Caco-2 (cell line): Measurements from ENCODE around the gene TBL2. TPM values are rescaled to one million over a fixed set of nuclear protein-coding genes. Genes with fewer than 3 reads are reported as not detected.

Source experiments
- BruUV-seq: library from RNA; stranded (reverse); fragments of 400-500 nt; replicated peaks from 2 replicates; lab custom pipeline; 2021; lab: Mats Ljungman, UMichigan
- CTCF ChIA-PET: fragments of 300-600 bp; sonication (Branson Sonifier 250); formaldehyde crosslinking; loops from one replicate; lab custom pipeline; 2022; ENCODE audit warnings: antibody characterized with exemption; lab: Charles Lee
- POLR2A ChIA-PET: fragments of 300-600 bp; sonication (Branson Sonifier 250); formaldehyde crosslinking; loops from one replicate; lab custom pipeline; 2022; ENCODE audit warnings: antibody characterized with exemption; lab: Charles Lee
- DNase-seq, 2 experiments: peaks; one replicate each; pipeline versions ENCODE4 v3.0.0 to v3.0.0-alpha.2; 2020 to 2022
- H3K27me3 ChIP-seq: replicated peaks from 2 replicates; pipeline ENCODE4 v1.6.0; 2011; ENCODE audit warnings: low read length; ENCODE audit not compliant: control insufficient read depth, insufficient read depth
- H3K36me3 ChIP-seq: 2 replicates; pipeline ENCODE4 v1.5.1; 2011; ENCODE audit warnings: low read length; ENCODE audit not compliant: control insufficient read depth, insufficient read depth
- H3K4me1 ChIP-seq: fragments of 250-450 bp; sonication (Bioruptor Pico); 2 replicates; pipeline ENCODE4 v1.5.1; 2020; ENCODE audit warnings: mild to moderate bottlenecking
- H3K4me3 ChIP-seq: 2 replicates; pipeline ENCODE4 v1.5.1; 2011; ENCODE audit warnings: low read depth, mild to moderate bottlenecking, control low read depth, low read length
- H3K9me3 ChIP-seq: fragments of 250-450 bp; sonication (Bioruptor Pico); 2 replicates; pipeline ENCODE4 v1.5.1; 2020; ENCODE audit warnings: mild to moderate bottlenecking, moderate library complexity
- H3K27ac Mint-ChIP-seq: one replicate; pipeline ENCODE4 v1.8.0; 2022; ENCODE audit warnings: mixed read lengths; ENCODE audit not compliant: unreplicated experiment
- H3K27me3 Mint-ChIP-seq: one replicate; pipeline ENCODE4 v1.8.0; 2022; ENCODE audit warnings: mixed read lengths; ENCODE audit not compliant: insufficient read depth, unreplicated experiment
- H3K36me3 Mint-ChIP-seq: one replicate; pipeline ENCODE4 v1.8.0; 2022; ENCODE audit warnings: mild to moderate bottlenecking, mixed read lengths; ENCODE audit not compliant: insufficient read depth, unreplicated experiment
- H3K4me1 Mint-ChIP-seq: one replicate; pipeline ENCODE4 v1.8.0; 2022; ENCODE audit warnings: low read depth, mixed read lengths; ENCODE audit not compliant: unreplicated experiment
- H3K4me3 Mint-ChIP-seq: one replicate; pipeline ENCODE4 v1.8.0; 2022; ENCODE audit warnings: mild to moderate bottlenecking, moderate library complexity, mixed read lengths; ENCODE audit not compliant: unreplicated experiment
- H3K9me3 Mint-ChIP-seq: one replicate; pipeline ENCODE4 v1.8.0; 2022; ENCODE audit warnings: mixed read lengths; ENCODE audit not compliant: unreplicated experiment
- CTCF ChIP-seq, 2 experiments: fragments of 200-600 bp in 1 of 2; IDR thresholded peaks; 1 replicate in 1 of 2; 2 replicates in 1 of 2; pipeline versions ENCODE4 v1.5.1 to v1.8.0; 2011 to 2022; ENCODE audit warnings: antibody characterized with exemption in 1 of 2, control low read depth in 1 of 2, inconsistent platforms in 1 of 2, low read depth in 1 of 2, low read length in 1 of 2, mild to moderate bottlenecking in 1 of 2, moderate library complexity in 1 of 2; ENCODE audit not compliant: insufficient read depth in 1 of 2, severe bottlenecking in 1 of 2, unreplicated experiment in 1 of 2
- intact Hi-C: fragments of 100-400 bp; cut with micrococcal nuclease; formaldehyde crosslinking; loops from one replicate; pipeline ENCODE4 v1.10.0; 2022; ENCODE audit not compliant: unreplicated experiment
- total RNA-seq: library from RNA; stranded (reverse); gene quantifications from 2 replicates; pipeline ENCODE4 v1.2.3, GENCODE V29; 2022

The TBL2 gene
- total RNA-seq, 1 experiment from 2014 or later, result 76.8 TPM

GRCh38 chr7:73595358-73595757 lies 17.0 kb upstream of the TBL2 start:
- no TSS peak for BruUV-seq
- H3K4me1 ChIP-seq, result no peaks in the 10 kb centered on the region
- H3K27ac Mint-ChIP-seq, result no peak overlapping the region
- peaks cover 7% of the 10 kb centered on the region for H3K36me3 Mint-ChIP-seq
- H3K9me3 Mint-ChIP-seq, result no peaks in the 10 kb centered on the region
- intact Hi-C loops, result no loop called here
- no peaks in the 10 kb centered on the region for H3K27me3 ChIP-seq
- H3K4me1 Mint-ChIP-seq, result no peaks in the 10 kb centered on the region
- POLR2A ChIA-PET, result no interaction called here
- CTCF ChIA-PET, result no interaction called here
- no peak for DNase-seq
- peaks cover 9% of the 10 kb centered on the region for H3K27me3 Mint-ChIP-seq
- no peak overlapping the region for H3K4me3 Mint-ChIP-seq
- H3K9me3 ChIP-seq, result no peaks in the 10 kb centered on the region
- no peaks in the 10 kb centered on the region for H3K36me3 ChIP-seq
- no peak for TF ChIP-seq CTCF (IDR thresholded peaks at IDR 0.05; ENCODE audit: insufficient read depth in 1 of 2, low read depth in 1 of 2, low read length in 1 of 2, severe bottlenecking in 1 of 2, unreplicated experiment in 1 of 2)
- no peak overlapping the region for H3K4me3 ChIP-seq

- no peak for TF ChIP-seq CTCF (IDR thresholded peaks at IDR 0.05; ENCODE audit: insufficient read depth in 1 of 2, low read depth in 1 of 2, low read length in 1 of 2, severe bottlenecking in 1 of 2, unreplicated experiment in 1 of 2)
- CTCF ChIA-PET, result no interaction called here
- intact Hi-C loops, result no loop called here
- Histone ChIP-seq H3K9me3 (no peaks in the 10 kb centered on the region), H3K4me1 (no peaks in the 10 kb centered on the region), H3K27me3 (no peaks in the 10 kb centered on the region), H3K4me3 (no peak overlapping the region), H3K36me3 (no peaks in the 10 kb centered on the region)
- Mint-ChIP-seq H3K36me3 (peaks cover 7% of the 10 kb centered on the region), H3K27ac (no peak overlapping the region), H3K9me3 (no peaks in the 10 kb centered on the region), H3K27me3 (peaks cover 9% of the 10 kb centered on the region), H3K4me1 (no peaks in the 10 kb centered on the region), H3K4me3 (no peak overlapping the region)
- POLR2A ChIA-PET, result no interaction called here
- no peak for DNase-seq
- no TSS peak for BruUV-seq
These were observed 15.0 kb upstream of the TBL2 start for GRCh38 chr7:73593207-73594045.

GRCh38 chr7:73586911-73587310 lies 8.5 kb upstream of the TBL2 start:
- H3K36me3 Mint-ChIP-seq, result no peaks in the 10 kb centered on the region
- no peaks in the 10 kb centered on the region for H3K4me1 Mint-ChIP-seq
- H3K4me3 Mint-ChIP-seq, result no peak overlapping the region
- BruUV-seq, result no TSS peak
- H3K9me3 Mint-ChIP-seq, result no peaks in the 10 kb centered on the region
- Histone ChIP-seq H3K4me3 (no peak overlapping the region), H3K36me3 (no peaks in the 10 kb centered on the region), H3K4me1 (no peaks in the 10 kb centered on the region), H3K9me3 (no peaks in the 10 kb centered on the region), H3K27me3 (no peaks in the 10 kb centered on the region)
- no peak for DNase-seq
- no peak overlapping the region for H3K27ac Mint-ChIP-seq
- H3K27me3 Mint-ChIP-seq, result no peaks in the 10 kb centered on the region
- no peak for TF ChIP-seq CTCF (IDR thresholded peaks at IDR 0.05; ENCODE audit: insufficient read depth in 1 of 2, low read depth in 1 of 2, low read length in 1 of 2, severe bottlenecking in 1 of 2, unreplicated experiment in 1 of 2)
- POLR2A ChIA-PET, result interaction anchor here (0.7 kb wide), 2 partner anchors 27 to 111 kb away, joined by 5 read pairs; no protein-coding TSS in a partner anchor
- intact Hi-C loops, result no loop called here
- CTCF ChIA-PET, result interaction anchor here (0.9 kb wide), 1 partner anchor 125 kb away, joined by 4 read pairs; no protein-coding TSS in a partner anchor
